Measurements from ENCODE around the gene SMAD3. TPM values are rescaled to one million over a fixed set of nuclear protein-coding genes. Genes with fewer than 3 reads are reported as not detected.

The SMAD3 gene
- total and polyA plus RNA-seq, 2 donors (not counting 1 experiment from before 2014, with no cell fraction given), result 55.9 to 163 TPM

- Mint-ChIP-seq H3K9me3 (ENCODE audit: insufficient read depth) (no peaks in the 10 kb centered on the region), H3K4me3 (no peak overlapping the region), H3K27me3 (no peaks in the 10 kb centered on the region), H3K4me1 (peaks cover 42% of the 10 kb centered on the region), H3K27ac (no peak overlapping the region)
- DNase-seq (no peak), ATAC-seq (ENCODE audit: low read depth) (no peak)
- H3K36me3 ChIP-seq (replicated peaks in 1 of 2; ENCODE audit: control extremely low read depth in 1 of 2, control insufficient read depth in 1 of 2, extremely low read depth in 1 of 2, insufficient read depth in 2 of 2, low read length in 1 of 2), result peaks cover 13 to 55% of the 10 kb centered on the region in 2 experiments
- H3K9me3 ChIP-seq (ENCODE audit: control extremely low read depth in 1 of 3, control insufficient read depth in 2 of 3, insufficient read depth in 1 of 3, low read length in 2 of 3), result no peaks in the 10 kb centered on the region
- H3K4me1 ChIP-seq (ENCODE audit: control insufficient read depth in 2 of 2, insufficient read depth in 2 of 2, low read length in 2 of 2), result peaks cover 13 to 19% of the 10 kb centered on the region in 2 donors
- TF ChIP-seq CTCF (IDR thresholded peaks at IDR 0.05) (no peak), EZH2 (IDR thresholded peaks at IDR 0.05; ENCODE audit: borderline replicate concordance, insufficient read depth, low read depth, low read length, poor library complexity, severe bottlenecking) (no peak)
- intact Hi-C loops (cut with micrococcal nuclease), result no loop called here
- H2AFZ ChIP-seq (ENCODE audit: insufficient read depth, low read depth, low read length, poor library complexity, severe bottlenecking), result no peak overlapping the region
- no peaks in the 10 kb centered on the region for H3K27me3 ChIP-seq (replicated peaks in 1 of 4; ENCODE audit: control extremely low read depth in 1 of 4, control insufficient read depth in 3 of 4, insufficient read depth in 4 of 4, low read length in 3 of 4)
- H3K79me2 ChIP-seq (ENCODE audit: control insufficient read depth, insufficient read depth, low read length), result peaks cover 84% of the 10 kb centered on the region
- CTCF ChIA-PET, result interaction anchor here (0.7 to 1.4 kb wide), 2 partner anchors 99 to 100 kb away, joined by 3 to 4 read pairs; no protein-coding TSS in a partner anchor
- WGBS (ENCODE audit: insufficient coverage), result no CpG with 5 or more reads among the region's 5 CpGs
- H3K4me3 ChIP-seq (ENCODE audit: control extremely low read depth in 1 of 5, extremely low read depth in 1 of 5, insufficient read depth in 1 of 5, low read depth in 2 of 5, low read length in 4 of 5), result no peak overlapping the region
- no peak overlapping the region for H3K4me2 ChIP-seq (replicated peaks; ENCODE audit: low read depth, low read length, poor library complexity, severe bottlenecking)
- no peak overlapping the region for H3K27ac ChIP-seq (ENCODE audit: low read length in 2 of 2)
- peaks cover 98% of the 10 kb centered on the region for H4K20me1 ChIP-seq (ENCODE audit: control insufficient read depth, insufficient read depth, low read length, poor library complexity, severe bottlenecking)
- POLR2A ChIA-PET, result interaction anchor here (0.7 kb wide), 2 partner anchors 51 to 53 kb away, joined by 7 read pairs; no protein-coding TSS in a partner anchor
- H3K9ac ChIP-seq (ENCODE audit: low read length), result no peak overlapping the region
Observed at GRCh38 chr15:67164401-67164791, 99.0 kb downstream of the SMAD3 start.

GRCh38 chr15:67164811-67165253, 99.4 kb downstream of the SMAD3 start:
- Histone ChIP-seq H2AFZ (ENCODE audit: insufficient read depth, low read depth, low read length, poor library complexity, severe bottlenecking) (no peak overlapping the region), H3K36me3 (replicated peaks in 1 of 2; ENCODE audit: control extremely low read depth in 1 of 2, control insufficient read depth in 1 of 2, extremely low read depth in 1 of 2, insufficient read depth in 2 of 2, low read length in 1 of 2) (peaks cover 13 to 59% of the 10 kb centered on the region in 2 experiments), H4K20me1 (ENCODE audit: control insufficient read depth, insufficient read depth, low read length, poor library complexity, severe bottlenecking) (peaks cover 98% of the 10 kb centered on the region), H3K9ac (ENCODE audit: low read length) (no peak overlapping the region), H3K4me3 (ENCODE audit: control extremely low read depth in 1 of 5, extremely low read depth in 1 of 5, insufficient read depth in 1 of 5, low read depth in 2 of 5, low read length in 4 of 5) (no peak overlapping the region), H3K79me2 (ENCODE audit: control insufficient read depth, insufficient read depth, low read length) (peaks cover 80% of the 10 kb centered on the region), H3K9me3 (ENCODE audit: control extremely low read depth in 1 of 3, control insufficient read depth in 2 of 3, insufficient read depth in 1 of 3, low read length in 2 of 3) (no peaks in the 10 kb centered on the region), H3K27ac (ENCODE audit: low read length in 2 of 2) (no peak overlapping the region), H3K27me3 (replicated peaks in 1 of 4; ENCODE audit: control extremely low read depth in 1 of 4, control insufficient read depth in 3 of 4, insufficient read depth in 4 of 4, low read length in 3 of 4) (no peaks in the 10 kb centered on the region), H3K4me1 (ENCODE audit: control insufficient read depth in 2 of 2, insufficient read depth in 2 of 2, low read length in 2 of 2) (peaks cover 13 to 19% of the 10 kb centered on the region in 2 donors), H3K4me2 (replicated peaks; ENCODE audit: low read depth, low read length, poor library complexity, severe bottlenecking) (no peak overlapping the region)
- Mint-ChIP-seq H3K4me1 (peaks cover 38% of the 10 kb centered on the region), H3K27me3 (no peaks in the 10 kb centered on the region), H3K9me3 (ENCODE audit: insufficient read depth) (no peaks in the 10 kb centered on the region), H3K4me3 (no peak overlapping the region), H3K27ac (peak overlapping the region; percentile 50)
- WGBS (ENCODE audit: insufficient coverage), result 95% methylated on average over 15 of the region's 17 CpGs
- ChIA-PET POLR2A (no interaction called here), CTCF (no interaction called here)
- no peak for ATAC-seq (ENCODE audit: low read depth)
- intact Hi-C loops (cut with micrococcal nuclease), result no loop called here
- no peak for TF ChIP-seq CTCF (IDR thresholded peaks at IDR 0.05)
- no peak for DNase-seq
